HuH-7 (cell line): ENCODE measurements around the gene NAA80.
A peak's percentile ranks its signal among the peaks of the same experiment; 100 is the strongest.

ENCODE experiments used
- DNase-seq: peaks from one replicate; pipeline ENCODE4 v3.0.0; 2011; ENCODE audit warnings: low spot score

NAA80 gene, protein sequence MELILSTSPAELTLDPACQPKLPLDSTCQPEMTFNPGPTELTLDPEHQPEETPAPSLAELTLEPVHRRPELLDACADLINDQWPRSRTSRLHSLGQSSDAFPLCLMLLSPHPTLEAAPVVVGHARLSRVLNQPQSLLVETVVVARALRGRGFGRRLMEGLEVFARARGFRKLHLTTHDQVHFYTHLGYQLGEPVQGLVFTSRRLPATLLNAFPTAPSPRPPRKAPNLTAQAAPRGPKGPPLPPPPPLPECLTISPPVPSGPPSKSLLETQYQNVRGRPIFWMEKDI

DNA sequence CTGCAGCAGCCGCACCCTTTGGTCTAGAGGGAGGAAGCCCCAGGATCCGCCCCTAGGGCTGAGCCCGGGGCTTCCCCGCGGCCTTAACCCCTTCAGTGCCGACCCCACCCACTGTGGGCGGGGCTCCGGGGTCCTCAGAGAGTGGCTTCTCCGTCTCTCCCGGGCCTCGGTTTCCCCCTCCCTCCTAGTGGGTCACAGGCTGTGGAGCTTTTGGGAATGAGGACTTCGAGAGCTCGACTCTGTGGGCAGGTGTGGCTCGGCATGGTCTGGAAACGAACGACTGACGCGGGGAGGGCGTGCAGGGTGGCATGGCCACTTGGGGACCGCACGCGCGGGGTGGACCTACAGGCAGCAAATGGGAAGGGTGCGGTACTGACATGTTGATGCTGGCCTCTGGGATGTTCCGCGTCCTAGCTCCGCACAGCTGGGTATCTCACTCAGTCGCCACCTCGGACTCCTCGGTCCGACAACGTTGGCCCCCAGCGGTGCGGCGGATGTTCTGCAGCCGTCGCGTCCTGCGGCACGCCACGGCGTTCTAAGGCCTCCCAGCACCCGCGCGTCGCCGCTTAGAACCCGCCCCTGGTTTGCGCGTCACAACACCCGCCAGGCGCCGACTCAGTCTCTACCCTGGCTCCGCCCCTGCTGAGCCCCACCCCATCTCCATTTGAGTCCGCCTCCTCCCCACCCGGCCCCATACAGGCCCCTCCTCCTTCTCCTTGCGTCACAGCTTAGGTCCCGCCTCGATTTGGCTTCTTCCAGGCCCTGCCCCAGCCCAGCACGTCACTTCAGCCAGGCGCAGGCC, at the start of gene NAA80, which contains the start of gene HYAL3:
TSS of gene NAA80 (minus strand) at position 570 of the 802 bp plus-strand sequence. CDS start 1,942 bp downstream, outside the sequence.
TSS of gene HYAL3 (minus strand) at position 570 of the 802 bp plus-strand sequence. CDS start 3,803 bp downstream, outside the sequence.
- DNase-seq = peak; percentile 98

DNA sequence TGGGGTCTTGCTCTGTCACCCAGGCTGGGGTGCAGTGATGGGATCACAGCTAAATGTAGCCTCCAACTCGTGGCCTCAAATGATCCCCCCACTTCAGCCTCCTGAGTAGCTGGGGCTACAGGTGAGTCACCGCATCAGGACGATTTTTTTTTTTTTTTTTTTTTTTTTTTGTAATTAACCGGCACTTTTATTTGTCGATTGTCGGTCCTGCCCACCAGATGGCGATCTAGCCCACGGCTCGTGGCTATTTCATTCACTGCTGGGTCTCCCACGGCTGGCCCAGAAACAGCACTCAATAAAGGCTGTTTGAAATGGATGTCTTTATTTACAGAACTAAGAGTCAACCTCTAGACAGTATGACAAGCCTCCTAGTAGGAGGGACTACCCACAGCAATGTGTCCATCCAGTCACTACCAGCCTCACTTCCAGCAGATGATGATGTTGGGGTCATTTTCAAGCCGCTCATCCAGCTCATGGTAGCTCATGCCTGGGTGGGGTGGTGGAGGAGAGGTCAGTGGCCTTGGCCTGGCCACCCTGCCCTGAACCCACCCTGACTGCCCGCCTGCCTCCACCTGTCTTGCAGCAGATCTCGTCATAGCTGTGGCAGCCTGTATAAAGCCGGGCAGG, 48.1 kb upstream of the NAA80 start:
- peak; percentile 76 for DNase-seq

GRCh38 chr3:50345586-50346234, 46.5 kb upstream of the NAA80 start, which contains the start of gene ZMYND10:
TSS of gene ZMYND10 (minus strand) at chr3:50345732. CDS start at chr3:50345579, 153 bp downstream.
- no peak for DNase-seq

DNA sequence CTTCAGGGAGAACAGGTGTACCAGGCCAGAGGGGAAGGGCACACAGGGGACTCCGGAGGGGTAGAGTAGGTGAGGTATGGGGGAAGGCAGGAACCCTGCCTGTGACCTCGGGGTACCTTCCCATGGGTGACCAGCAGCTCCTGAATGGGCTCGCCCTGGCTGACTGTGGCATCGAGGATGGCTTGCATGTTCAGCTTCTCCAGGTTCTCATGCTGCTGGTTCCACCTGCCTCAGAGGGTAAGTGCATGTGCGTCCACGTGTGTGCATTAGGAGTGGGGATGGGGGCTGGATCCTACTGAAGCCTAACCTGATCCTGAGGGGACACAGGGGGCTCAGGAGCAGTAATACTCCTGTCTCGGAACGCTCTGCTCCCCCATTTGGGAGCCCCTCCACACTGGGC, 45.8 kb upstream of the NAA80 start:
- DNase-seq = no peak

- DNase-seq = no peak
Observed at GRCh38 chr3:50342813-50343633, 43.8 kb upstream of the NAA80 start.

- DNase-seq = no peak
Observed at GRCh38 chr3:50341996-50342650, 42.9 kb upstream of the NAA80 start.

- DNase-seq = no peak
Observed at GRCh38 chr3:50341537-50341936, 42.3 kb upstream of the NAA80 start.

DNA sequence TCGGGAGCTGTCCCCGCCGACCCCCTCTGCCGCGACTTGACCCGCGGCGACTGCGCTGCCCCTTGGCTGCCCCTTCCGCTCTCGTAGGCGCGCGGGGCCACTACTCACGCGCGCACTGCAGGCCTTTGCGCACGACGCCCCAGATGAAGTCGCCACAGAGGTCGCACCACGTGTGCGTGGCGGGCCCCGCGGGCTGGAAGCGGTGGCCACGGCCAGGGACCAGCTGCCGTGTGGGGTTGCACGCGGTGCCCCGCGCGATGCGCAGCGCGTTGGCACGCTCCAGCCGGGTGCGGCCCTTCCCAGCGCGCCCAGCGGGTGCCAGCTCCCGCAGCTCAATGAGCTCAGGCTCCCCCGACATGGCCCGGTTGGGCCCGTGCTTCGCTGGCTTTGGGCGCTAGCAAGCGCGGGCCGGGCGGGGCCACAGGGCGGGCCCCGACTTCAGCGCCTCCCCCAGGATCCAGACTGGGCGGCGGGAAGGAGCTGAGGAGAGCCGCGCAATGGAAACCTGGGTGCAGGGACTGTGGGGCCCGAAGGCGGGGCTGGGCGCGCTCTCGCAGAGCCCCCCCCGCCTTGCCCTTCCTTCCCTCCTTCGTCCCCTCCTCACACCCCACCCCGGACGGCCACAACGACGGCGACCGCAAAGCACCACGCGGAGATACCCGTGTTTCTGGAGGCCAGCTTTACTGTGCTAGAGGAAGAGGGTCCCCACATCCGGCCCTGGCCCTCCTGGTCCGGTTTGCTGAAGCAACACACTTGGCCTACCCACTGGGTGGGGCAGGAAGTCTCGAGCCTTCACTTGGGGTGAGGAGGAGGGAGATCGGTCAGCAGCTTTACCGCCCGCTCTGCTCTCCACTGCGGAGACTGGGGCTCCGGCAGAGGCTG, 41.5 kb upstream of the NAA80 start, which contains the start of gene RASSF1:
TSS of gene RASSF1 (minus strand) at position 389 of the 882 bp plus-strand sequence. CDS start at position 358, 31 bp downstream.
- no peak for DNase-seq

DNA sequence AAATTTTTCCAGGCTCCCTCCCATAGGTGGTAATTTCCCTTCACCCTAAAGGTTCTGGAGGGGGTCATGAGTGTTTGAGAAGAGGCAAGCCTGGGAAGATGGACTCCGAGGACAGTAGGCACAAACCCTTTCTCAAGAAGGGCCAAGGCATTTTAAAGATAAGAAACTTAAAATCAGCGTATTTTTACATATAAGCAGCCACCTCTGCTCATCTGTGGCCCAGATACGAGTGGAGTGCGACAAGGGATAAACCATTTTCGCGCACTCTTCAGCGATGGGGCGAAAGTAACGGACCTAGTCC, 40.9 kb upstream of the NAA80 start:
- DNase-seq = no peak

DNA sequence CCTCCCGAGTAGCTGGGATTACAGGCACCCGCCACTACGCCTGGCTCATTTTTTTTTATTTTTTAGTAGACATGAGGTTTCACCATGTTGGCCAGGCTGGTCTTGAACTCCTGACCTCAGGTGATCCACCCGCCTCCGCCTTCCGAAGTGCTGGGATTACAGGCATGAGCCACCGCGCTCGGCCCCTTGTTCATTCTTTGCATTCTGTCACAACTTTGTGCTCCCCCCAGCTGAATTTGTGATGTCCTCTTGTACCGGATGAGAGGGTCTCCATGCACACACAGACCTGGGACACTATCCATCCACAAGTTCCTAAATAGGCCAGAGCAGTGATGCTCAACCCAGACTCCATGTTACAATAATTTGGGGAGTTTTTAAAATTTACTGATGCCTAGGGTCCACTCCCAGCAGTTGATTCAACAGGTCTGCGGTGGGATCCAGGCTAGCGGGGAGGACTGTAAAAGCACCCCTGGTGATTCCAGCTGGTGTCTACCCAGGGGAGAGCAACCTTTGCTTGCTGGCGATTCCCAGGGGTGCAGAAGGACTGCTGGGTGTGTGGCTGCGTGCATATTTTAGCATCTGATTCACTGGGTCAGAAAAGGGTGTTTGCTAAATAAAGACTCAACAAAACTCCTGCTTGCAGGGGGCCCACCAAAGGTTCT, 40.4 kb upstream of the NAA80 start:
- no peak for DNase-seq

DNA sequence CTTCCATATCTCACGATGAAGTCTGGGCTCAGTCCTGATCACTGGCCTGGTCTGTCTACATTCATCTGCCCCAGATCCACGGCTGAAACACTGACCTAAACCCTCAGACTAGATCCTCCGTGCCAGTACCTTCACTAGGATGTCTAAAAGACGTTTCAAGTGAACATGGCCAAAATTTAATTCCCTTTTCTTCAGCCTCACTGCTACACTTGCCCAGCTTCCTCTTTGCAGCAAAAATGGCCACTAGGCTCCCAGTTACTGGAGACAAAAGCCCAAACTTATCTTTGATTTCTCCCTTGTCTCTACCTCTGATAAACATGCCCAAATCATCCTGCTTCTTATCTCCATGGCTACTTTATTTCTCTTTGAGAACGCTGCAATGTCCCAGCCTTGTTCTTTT, 39.8 kb upstream of the NAA80 start:
- DNase-seq = no peak

DNA sequence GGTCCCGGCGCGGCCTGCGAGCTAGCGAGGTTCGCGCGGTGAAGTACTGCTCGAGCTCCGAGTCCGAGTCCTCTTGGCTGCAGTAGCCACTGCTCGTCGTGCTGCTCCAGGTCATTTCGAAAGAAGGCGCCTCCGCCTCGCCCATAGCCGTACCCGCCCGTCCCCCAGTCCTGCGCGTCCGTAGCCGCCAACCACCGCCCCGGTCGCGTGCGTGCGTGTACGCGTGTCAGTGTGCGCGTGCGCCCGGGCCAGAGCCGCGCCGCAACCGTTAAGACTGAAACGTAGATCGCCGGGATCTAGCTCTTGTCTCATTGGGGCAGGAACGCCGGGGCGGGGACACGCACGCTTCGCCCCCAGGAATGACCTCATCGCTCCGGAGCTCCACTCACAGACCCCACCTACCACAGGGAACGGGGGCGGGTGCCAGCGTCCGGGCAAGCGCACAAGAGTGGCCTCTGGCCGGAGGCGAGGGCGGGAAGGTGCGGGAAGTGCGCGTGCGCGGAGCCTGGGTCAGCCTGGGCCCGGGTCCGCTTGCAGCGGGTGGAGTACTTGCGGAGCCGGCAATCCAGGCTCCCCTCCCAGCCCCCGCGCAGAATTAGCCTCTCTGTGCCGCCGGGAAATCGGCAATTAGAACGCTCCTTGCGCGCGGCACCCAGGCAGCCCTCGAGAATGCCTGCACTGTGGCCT, 38.1 kb upstream of the NAA80 start:
- peak; percentile 99 for DNase-seq

DNA sequence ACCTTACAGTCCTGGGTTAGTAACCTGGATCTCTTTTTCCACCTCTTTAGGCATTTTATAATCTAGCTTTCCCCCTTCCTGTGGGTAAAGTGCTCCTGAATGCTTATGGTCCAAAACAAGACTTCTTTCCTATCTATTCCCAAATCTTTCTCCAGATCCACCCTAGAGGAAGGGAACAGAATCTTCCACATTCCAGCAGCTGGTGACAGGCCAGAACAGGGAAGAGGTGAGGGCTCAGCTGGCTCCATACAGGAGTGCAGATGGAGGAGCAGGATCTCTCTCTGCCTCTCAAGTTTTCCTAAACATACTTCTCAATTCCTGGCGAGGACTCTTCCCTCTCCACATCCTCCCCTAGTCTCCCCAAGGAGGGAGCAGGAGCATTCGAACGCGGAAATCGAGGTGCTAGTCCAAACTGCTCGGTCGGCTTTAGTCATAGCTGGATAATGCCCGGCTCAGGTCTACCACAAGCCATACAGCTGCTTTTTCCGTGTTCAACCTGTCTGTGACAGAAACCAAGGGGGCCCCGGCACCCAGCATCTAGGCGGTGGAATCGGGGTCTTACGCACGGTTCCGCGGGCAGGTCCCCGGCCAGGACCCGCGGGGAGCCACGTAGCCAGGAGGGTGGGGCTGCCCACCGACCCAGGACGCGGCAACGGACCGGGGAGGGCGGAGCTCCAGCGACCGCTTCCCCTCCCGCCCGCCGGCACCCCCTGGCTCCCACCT, 37.4 kb upstream of the NAA80 start:
- no peak for DNase-seq

- no peak for DNase-seq
Observed at GRCh38 chr3:50334339-50335075, 35.3 kb upstream of the NAA80 start.

DNA sequence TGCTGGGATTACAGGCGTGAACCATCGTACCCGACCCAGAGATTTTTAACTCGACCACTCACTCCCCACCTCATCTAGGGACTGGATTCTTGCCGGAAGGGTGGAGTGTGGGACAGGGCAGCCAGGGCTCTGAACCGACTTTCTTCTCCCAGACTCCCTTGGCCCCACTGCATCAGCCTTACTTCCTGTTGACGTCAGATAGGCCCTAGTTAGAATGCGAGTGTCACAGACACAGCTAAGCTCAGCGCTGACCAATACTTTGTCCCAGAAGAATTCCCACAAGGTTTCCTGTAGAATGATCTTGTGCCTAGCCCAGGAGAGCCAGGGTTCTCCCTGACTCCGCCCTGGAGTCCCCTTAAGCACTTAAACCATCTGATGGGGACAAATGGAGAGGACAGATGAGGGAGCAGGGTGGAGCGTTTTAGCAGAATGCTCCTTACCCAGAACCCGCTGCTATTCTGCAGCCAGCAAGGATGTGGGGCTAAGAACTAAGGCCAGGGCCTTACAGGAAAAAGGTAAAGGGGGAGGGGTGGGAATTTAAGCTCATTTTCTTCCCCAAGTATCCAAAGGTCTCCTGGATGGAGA, 34.6 kb upstream of the NAA80 start:
- DNase-seq = no peak

- no peak for DNase-seq
Observed at GRCh38 chr3:50331364-50331907, 32.2 kb upstream of the NAA80 start.

DNA sequence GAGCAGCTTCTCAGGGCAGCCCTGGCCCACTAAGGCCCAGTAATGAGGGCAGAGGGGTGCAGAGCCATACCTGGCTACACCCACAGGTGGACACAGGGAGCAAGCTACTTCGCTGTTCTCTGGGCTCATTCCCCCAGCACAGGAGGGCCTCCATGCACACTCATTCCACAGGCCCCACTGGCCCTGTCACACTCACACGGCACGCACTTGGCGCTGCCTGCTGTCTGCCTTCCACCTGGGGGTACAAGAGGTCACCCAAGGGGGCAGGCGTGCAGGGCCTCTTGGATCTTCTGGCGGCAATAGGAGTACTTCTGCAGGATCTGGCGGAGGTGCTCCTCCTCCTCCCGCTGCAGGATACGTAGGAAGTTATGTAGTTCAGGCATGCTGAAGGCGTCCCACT, 31.1 kb upstream of the NAA80 start:
- no peak for DNase-seq
